SH-SY5Y (cell line): ENCODE data around the gene SPTBN4.

Experiments used
- GATA2 ChIP-seq: IDR thresholded peaks from 2 replicates; pipeline ENCODE4 v1.6.1; 2011; ENCODE audit warnings: mild to moderate bottlenecking, low read depth, low read length
- GATA3 ChIP-seq: IDR thresholded peaks from 2 replicates; pipeline ENCODE4 v1.6.1; 2011; ENCODE audit warnings: low read depth, mild to moderate bottlenecking, low read length, moderate library complexity

DNA sequence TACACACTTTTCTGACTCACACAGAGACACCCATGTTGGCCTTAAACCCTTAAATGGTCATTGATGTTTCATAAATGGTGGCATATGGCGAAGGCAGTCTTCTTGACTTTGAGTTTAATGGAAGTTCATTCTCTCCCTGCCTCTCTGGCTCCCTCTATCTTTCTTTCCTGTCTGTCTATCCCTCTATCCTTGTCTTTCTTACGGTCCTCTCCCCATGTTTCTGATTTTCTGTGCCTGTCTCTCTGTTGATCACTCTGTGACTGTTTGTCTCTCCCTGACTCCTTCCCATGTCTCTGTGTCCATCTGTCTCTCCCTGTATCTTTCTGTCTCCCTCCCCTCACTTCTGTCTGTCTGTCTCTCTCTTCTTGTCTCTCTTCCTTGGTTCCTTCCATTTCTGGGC is 66.7 kb downstream of the SPTBN4 start:
- no peak for TF ChIP-seq GATA2
- TF ChIP-seq GATA3, result no peak
